ENCODE data around the gene SECISBP2L. TPM values are rescaled to one million over a fixed set of nuclear protein-coding genes. Genes with fewer than 3 reads are reported as not detected.
"Not testable (repeated sequence)": the region's sequence is repeated elsewhere in the genome, so short reads cannot be mapped to it uniquely, and the experiment has no call there.

The SECISBP2L gene
- total RNA-seq, 1 donor from 2014 or later, result 39.3 TPM

DNA sequence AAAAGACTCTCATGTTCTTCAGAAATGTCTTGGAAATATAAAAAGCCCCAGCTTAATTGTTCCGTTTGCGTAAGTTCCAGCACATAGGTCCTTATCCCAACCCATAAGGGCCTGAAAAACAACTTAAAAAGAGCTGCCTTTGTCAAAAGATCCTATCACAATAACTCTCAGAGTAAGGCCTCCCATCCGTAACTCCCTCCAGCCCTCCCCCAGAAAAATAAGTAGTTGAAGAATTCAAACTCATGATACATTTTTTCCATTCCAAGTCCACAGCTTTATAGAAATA is 38.0 kb upstream of the SECISBP2L start:
- Histone ChIP-seq H3K9me3 (replicated peaks) (no peaks in the 10 kb centered on the region), H3K36me3 (no peaks in the 10 kb centered on the region), H3K4me3 (no peak overlapping the region), H3K27ac (replicated peaks) (no peak overlapping the region), H3K27me3 (ENCODE audit: low read depth) (no peaks in the 10 kb centered on the region), H3K4me1 (peaks cover 11% of the 10 kb centered on the region)
- no peak for DNase-seq
- intact Hi-C loops (cut with micrococcal nuclease), result no loop called here
- TF ChIP-seq, protein P1, sequence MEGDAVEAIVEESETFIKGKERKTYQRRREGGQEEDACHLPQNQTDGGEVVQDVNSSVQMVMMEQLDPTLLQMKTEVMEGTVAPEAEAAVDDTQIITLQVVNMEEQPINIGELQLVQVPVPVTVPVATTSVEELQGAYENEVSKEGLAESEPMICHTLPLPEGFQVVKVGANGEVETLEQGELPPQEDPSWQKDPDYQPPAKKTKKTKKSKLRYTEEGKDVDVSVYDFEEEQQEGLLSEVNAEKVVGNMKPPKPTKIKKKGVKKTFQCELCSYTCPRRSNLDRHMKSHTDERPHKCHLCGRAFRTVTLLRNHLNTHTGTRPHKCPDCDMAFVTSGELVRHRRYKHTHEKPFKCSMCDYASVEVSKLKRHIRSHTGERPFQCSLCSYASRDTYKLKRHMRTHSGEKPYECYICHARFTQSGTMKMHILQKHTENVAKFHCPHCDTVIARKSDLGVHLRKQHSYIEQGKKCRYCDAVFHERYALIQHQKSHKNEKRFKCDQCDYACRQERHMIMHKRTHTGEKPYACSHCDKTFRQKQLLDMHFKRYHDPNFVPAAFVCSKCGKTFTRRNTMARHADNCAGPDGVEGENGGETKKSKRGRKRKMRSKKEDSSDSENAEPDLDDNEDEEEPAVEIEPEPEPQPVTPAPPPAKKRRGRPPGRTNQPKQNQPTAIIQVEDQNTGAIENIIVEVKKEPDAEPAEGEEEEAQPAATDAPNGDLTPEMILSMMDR (IDR thresholded peaks at IDR 0.05; ENCODE audit: borderline replicate concordance), result no peak

DNA sequence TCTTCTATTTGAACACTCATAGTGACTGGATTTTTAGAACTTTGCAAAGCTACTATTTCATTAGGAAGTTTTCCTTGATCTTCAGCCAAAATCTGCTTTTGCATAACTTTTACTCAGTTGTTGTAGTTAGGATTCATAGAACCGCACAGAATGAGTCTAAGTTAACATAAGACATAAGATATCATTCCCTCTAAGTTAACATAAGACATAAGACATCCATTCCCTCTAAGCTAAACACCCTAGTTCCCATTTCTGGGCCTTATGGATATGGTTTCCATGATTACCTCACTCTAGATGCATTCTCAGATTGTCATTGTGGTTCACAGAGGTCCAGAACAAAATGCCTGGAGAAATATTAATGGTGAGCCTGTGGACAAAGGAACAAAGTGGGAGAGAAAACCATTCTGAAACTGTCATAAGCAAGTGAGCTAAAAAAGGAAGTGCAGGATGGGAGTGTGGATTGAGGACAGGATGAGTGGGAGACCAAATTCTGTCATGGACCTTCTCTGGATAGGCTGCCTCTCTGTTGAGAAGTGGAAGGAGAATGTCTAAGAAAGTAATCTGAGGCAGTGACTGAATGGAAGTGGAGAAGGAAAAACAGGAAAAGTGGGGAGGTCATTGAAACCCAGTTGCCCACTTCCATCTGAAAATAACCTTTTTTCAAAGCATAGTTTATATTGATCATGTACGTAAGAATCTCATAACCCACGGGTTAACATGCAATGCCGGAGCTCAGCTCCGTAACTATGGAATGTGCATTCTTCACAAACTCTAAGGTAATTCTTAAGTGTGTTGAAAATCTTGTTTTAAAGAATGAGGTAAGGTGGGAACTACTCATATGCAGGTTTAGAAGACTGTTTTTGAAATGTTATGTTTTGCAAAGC is 37.4 kb upstream of the SECISBP2L start:
- H3K36me3 ChIP-seq, result no peaks in the 10 kb centered on the region
- DNase-seq, result no peak
- intact Hi-C loops (cut with micrococcal nuclease), result no loop called here
- H3K4me3 ChIP-seq, result no peak overlapping the region
- peaks cover 11% of the 10 kb centered on the region for H3K4me1 ChIP-seq
- no peaks in the 10 kb centered on the region for H3K27me3 ChIP-seq (ENCODE audit: low read depth)
- H3K9me3 ChIP-seq (replicated peaks), result no peaks in the 10 kb centered on the region
- TF ChIP-seq, protein P1 (IDR thresholded peaks at IDR 0.05; ENCODE audit: borderline replicate concordance), result no peak
- no peak overlapping the region for H3K27ac ChIP-seq (replicated peaks)

DNA sequence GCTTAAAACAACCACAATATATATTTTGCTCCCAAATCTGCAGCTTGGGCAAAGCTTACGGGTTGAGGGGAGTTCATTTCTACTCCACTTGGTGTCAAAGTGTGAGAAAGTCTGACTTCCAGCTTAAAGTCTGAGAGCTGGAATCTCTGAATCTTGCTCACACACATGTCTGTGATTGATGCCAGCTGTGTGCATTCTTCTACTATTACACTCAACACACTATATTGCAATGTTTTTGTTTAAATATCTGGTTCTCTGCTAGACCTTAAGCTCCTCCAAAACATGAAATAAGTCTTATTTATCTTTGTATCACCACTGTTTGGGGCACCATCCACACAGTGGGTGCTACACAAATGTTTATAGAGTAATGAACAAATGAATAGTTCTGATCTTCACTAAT is 36.7 kb upstream of the SECISBP2L start:
- H3K36me3 ChIP-seq, result no peaks in the 10 kb centered on the region
- intact Hi-C loops (cut with micrococcal nuclease), result no loop called here

DNA sequence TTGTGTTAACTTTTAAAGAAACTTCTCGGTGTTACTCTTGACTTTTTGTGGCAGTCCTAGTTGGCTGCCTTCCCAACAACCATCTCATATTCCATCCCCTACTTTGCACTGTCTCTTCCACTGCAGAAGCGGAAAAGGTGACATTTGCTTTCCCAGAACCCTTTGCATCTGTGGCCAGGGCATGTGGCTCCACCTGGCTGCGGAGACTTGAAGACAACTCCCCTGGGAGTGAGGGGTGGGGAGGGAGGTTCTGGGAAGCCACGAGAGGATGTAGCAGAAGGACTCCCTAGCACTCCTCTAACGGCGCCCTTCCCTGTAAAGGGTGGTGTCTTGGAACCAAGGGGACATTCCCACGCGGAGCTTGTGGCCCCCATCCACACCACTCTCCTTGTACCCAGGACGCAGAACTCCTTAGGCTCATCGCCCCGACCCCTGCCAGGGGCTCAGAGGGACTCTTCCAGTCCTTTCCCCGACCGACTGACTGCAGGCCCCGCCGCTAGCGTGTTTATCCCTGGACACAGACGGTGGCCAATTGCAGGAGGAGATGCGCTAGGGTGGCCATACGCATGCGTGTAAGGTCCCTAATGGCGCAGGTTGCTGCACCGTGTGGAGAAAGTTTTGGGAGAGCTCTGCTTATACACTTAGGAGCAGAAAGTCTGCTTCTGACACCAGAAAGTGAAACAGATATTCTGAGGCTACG is 33.2 kb upstream of the SECISBP2L start:
- Histone ChIP-seq H3K4me3 (no peak overlapping the region), H3K9me3 (replicated peaks) (no peaks in the 10 kb centered on the region), H3K36me3 (no peaks in the 10 kb centered on the region), H3K27me3 (ENCODE audit: low read depth) (no peaks in the 10 kb centered on the region), H3K4me1 (no peaks in the 10 kb centered on the region), H3K27ac (replicated peaks) (no peak overlapping the region)
- TF ChIP-seq, protein P1 (IDR thresholded peaks at IDR 0.05; ENCODE audit: borderline replicate concordance), result no peak
- intact Hi-C loops (cut with micrococcal nuclease), result no loop called here
- no peak for DNase-seq

More for the DNA sequence above, 36.7 kb upstream of the SECISBP2L start:
- Histone ChIP-seq H3K4me3 (no peak overlapping the region), H3K9me3 (replicated peaks) (no peaks in the 10 kb centered on the region), H3K4me1 (peaks cover 11% of the 10 kb centered on the region), H3K27me3 (ENCODE audit: low read depth) (no peaks in the 10 kb centered on the region), H3K27ac (replicated peaks) (no peak overlapping the region)
- no peak for DNase-seq
- TF ChIP-seq, protein P1 (IDR thresholded peaks at IDR 0.05; ENCODE audit: borderline replicate concordance), result no peak

- H3K27me3 ChIP-seq (ENCODE audit: low read depth), result no peaks in the 10 kb centered on the region
- no peak overlapping the region for H3K27ac ChIP-seq (replicated peaks)
- no peaks in the 10 kb centered on the region for H3K9me3 ChIP-seq (replicated peaks)
- no peak overlapping the region for H3K4me3 ChIP-seq
- H3K4me1 ChIP-seq, result no peaks in the 10 kb centered on the region
- TF ChIP-seq, protein P1 (IDR thresholded peaks at IDR 0.05; ENCODE audit: borderline replicate concordance), result no peak
- H3K36me3 ChIP-seq, result no peaks in the 10 kb centered on the region
- intact Hi-C loops (cut with micrococcal nuclease), result no loop called here
- DNase-seq, result no peak
Measured at GRCh38 chr15:49075881-49076280, 29.6 kb upstream of the SECISBP2L start.

- H3K4me1 ChIP-seq; H3K36me3 ChIP-seq; H3K27ac ChIP-seq (replicated peaks); H3K27me3 ChIP-seq (ENCODE audit: low read depth); H3K9me3 ChIP-seq (replicated peaks); DNase-seq; H3K4me3 ChIP-seq; intact Hi-C loops (cut with micrococcal nuclease): not testable (repeated sequence)
Measured at GRCh38 chr15:49074589-49075287, 28.5 kb upstream of the SECISBP2L start.
